Kidney epithelial cell (primary cell): Measurements from ENCODE around the gene LONRF2. TPM values are rescaled to one million over a fixed set of nuclear protein-coding genes. Genes with fewer than 3 reads are reported as not detected.

Source experiments
- DNase-seq: peaks from one replicate; pipeline ENCODE4 v3.0.0-alpha.2; 2010; ENCODE audit warnings: low read depth
- H3K27me3 ChIP-seq: 2 replicates; pipeline ENCODE4 v1.6.0; 2011; ENCODE audit warnings: low read length; ENCODE audit not compliant: control insufficient read depth, insufficient read depth
- H3K36me3 ChIP-seq: 2 replicates; pipeline ENCODE4 v1.5.1; 2011; ENCODE audit warnings: low read length; ENCODE audit not compliant: control insufficient read depth, insufficient read depth
- H3K4me3 ChIP-seq: 2 replicates; pipeline ENCODE4 v1.5.1; 2011; ENCODE audit warnings: low read depth, mild to moderate bottlenecking, control low read depth, low read length
- CTCF ChIP-seq: IDR thresholded peaks from 2 replicates; pipeline ENCODE4 v1.5.1; 2011; ENCODE audit warnings: mild to moderate bottlenecking, moderate library complexity, low read length, control low read depth, inconsistent platforms; ENCODE audit not compliant: insufficient read depth, poor library complexity, severe bottlenecking
- total RNA-seq: library from RNA; depleted of rRNA; stranded (reverse); fragments of >200 nt; gene quantifications from 2 replicates; pipeline ENCODE4 v1.2.3, GENCODE V29; 2015

The LONRF2 gene
- total RNA-seq, 1 donor from 2014 or later, result 3.3 TPM

GRCh38 chr2:100243631-100244030, 78.7 kb downstream of the LONRF2 start:
- TF ChIP-seq CTCF, result no peak

GRCh38 chr2:100242891-100243619, 79.2 kb downstream of the LONRF2 start:
- H3K27me3 ChIP-seq, result no peaks in the 10 kb centered on the region
- DNase-seq, result no peak
- H3K36me3 ChIP-seq, result no peaks in the 10 kb centered on the region
- peak; percentile 83 for TF ChIP-seq CTCF
- no peak overlapping the region for H3K4me3 ChIP-seq

More at GRCh38 chr2:100243631-100244030, 78.7 kb downstream of the LONRF2 start:
- Histone ChIP-seq H3K36me3 (no peaks in the 10 kb centered on the region), H3K27me3 (no peaks in the 10 kb centered on the region), H3K4me3 (no peak overlapping the region)
- no peak for DNase-seq

- DNase-seq, result no peak
- Histone ChIP-seq H3K36me3 (no peaks in the 10 kb centered on the region), H3K27me3 (no peaks in the 10 kb centered on the region), H3K4me3 (no peak overlapping the region)
- TF ChIP-seq CTCF, result no peak
Observed at GRCh38 chr2:100242476-100242875, 79.8 kb downstream of the LONRF2 start.

DNA sequence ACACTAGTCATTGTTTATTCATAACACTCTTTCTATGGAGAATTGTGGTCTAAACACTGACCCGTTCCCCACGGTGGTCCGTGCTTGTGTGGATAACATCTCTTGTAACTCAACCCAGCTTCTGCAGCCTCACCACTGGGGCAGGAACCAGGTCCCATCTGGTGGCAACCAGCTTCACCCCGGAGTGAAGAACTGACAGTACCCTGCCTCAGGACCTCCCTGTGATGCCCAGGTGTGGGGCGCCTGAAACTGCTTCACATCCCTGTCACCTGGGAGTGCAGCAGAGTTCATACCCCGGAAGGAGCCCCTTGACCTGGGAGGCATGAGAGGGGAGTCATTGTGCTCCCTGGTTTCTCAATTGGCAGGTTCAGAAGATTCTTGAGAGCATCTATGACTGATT, 81.1 kb downstream of the LONRF2 start:
- Histone ChIP-seq H3K36me3 (no peaks in the 10 kb centered on the region), H3K27me3 (no peaks in the 10 kb centered on the region), H3K4me3 (no peak overlapping the region)
- TF ChIP-seq CTCF, result no peak
- no peak for DNase-seq

DNA sequence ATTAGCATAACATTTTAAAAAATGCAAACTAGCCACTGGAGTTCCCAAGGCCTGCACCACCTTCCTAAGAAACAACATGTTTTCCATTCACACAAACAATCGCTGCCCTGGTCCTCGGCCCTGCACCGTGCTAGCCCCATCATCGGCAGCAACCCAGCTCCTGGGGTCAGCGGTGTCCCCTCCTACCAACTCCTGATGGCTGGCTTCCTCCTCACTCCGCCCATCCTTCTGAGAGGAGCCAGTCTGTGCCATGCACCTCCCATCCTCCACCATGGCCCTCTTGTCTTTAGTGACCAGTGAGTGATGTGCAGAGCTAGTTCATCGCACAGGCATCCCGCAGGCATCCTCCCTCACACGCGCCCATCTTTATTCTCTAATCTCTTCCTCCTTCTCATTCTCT, 81.9 kb downstream of the LONRF2 start:
- no peak for TF ChIP-seq CTCF
- DNase-seq, result no peak
- Histone ChIP-seq H3K27me3 (no peaks in the 10 kb centered on the region), H3K36me3 (no peaks in the 10 kb centered on the region), H3K4me3 (no peak overlapping the region)
